Parathyroid adenoma (tissue), 2 donors: ENCODE data around the gene RAB4B.
"Not testable (repeated sequence)": the region's sequence is repeated elsewhere in the genome, so short reads cannot be mapped to it uniquely, and the experiment has no call there.

ENCODE experiments used
- H2AFZ ChIP-seq: fragments of 300-600 bp; sonication (generic); one replicate; pipeline ENCODE4 v1.7.0; 2017; ENCODE audit warnings: antibody characterized with exemption, mild to moderate bottlenecking
- H3K27ac ChIP-seq: fragments of 300-600 bp; sonication (generic); one replicate; pipeline ENCODE4 v1.7.0; 2017
- H3K27me3 ChIP-seq: fragments of 300-600 bp; sonication (generic); one replicate; pipeline ENCODE4 v1.7.0; 2017; ENCODE audit warnings: low read length; ENCODE audit not compliant: control insufficient read depth, insufficient read depth
- H3K36me3 ChIP-seq: fragments of 300-600 bp; sonication (generic); one replicate; pipeline ENCODE4 v1.7.0; 2017; ENCODE audit warnings: low read length; ENCODE audit not compliant: control insufficient read depth, insufficient read depth
- H3K4me1 ChIP-seq: fragments of 300-600 bp; sonication (generic); one replicate; pipeline ENCODE4 v1.7.0; 2017; ENCODE audit warnings: control low read depth
- H3K4me2 ChIP-seq: fragments of 300-600 bp; sonication (generic); one replicate; pipeline ENCODE4 v1.7.0; 2017; ENCODE audit warnings: low read length
- H3K4me3 ChIP-seq: fragments of 300-600 bp; sonication (generic); one replicate; pipeline ENCODE4 v1.7.0; 2017; ENCODE audit warnings: low read depth, low read length
- H3K79me2 ChIP-seq: fragments of 300-600 bp; sonication (generic); one replicate; pipeline ENCODE4 v1.7.0; 2017; ENCODE audit warnings: control low read depth
- H3K9ac ChIP-seq: fragments of 300-600 bp; sonication (generic); one replicate; pipeline ENCODE4 v1.7.0; 2017; ENCODE audit warnings: mild to moderate bottlenecking
- H3K9me3 ChIP-seq: fragments of 300-600 bp; sonication (generic); one replicate; pipeline ENCODE4 v1.7.0; 2017; ENCODE audit warnings: low read length; ENCODE audit not compliant: control insufficient read depth
- CTCF ChIP-seq: fragments of 300-600 bp; sonication (generic); IDR thresholded peaks from one replicate; pipeline ENCODE4 v1.7.0; 2017; ENCODE audit warnings: antibody characterized with exemption, mild to moderate bottlenecking
- donor health status: primary hyperparathyroidism.

RAB4B gene, protein sequence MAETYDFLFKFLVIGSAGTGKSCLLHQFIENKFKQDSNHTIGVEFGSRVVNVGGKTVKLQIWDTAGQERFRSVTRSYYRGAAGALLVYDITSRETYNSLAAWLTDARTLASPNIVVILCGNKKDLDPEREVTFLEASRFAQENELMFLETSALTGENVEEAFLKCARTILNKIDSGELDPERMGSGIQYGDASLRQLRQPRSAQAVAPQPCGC

DNA sequence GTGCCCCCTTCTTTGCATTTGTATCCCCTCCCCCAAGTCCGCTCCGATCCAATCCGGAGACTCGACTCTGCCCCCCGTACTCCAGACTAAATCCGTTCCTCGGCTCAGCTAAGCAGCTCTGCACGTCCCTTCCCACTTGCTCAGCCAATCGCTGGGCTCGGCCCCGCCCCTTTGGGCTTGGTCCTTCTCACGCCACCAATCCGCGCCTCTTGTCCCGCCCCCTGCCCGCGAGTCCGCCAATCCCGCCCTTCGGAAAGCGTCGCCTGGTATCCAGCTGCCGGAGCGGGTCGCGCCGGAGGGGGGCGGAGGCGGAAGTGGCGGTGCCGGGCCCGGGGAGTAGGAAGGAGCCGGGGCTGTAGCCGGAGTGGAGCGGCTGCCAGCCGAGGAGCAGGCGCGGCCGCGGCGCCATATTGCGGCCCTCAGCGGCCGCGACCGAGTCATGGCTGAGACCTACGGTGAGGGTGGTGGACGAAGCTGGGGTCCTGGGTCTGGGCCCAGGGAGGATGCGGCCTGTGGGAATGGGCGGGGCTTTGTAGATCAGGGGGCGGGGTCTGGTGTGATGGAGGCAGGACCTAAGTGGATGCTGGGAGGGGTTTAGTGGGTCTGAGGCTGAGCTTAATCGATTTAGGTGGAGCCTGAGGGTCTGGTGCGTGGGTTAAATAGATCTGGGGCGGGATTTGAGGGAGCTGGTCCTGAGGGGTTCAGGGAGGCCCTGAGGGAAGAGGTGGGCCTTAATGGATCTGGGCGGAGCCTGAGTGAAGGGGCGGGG lies at the start of gene RAB4B:
Gene RAB4B (plus strand): TSS at position 311 of the 769 bp plus-strand sequence. CDS start 129 bp downstream, at position 440.
- peak within 1 kb of the TSS; percentile 98 for H3K27ac ChIP-seq
- H3K4me2 ChIP-seq = peak within 1 kb of the TSS; percentile 100

GRCh38 chr19:40730065-40730464 lies 48.0 kb upstream of the RAB4B start:
- H3K79me2 ChIP-seq, H3K4me2 ChIP-seq, H3K9me3 ChIP-seq, H2AFZ ChIP-seq, H3K36me3 ChIP-seq, H3K9ac ChIP-seq, H3K27ac ChIP-seq, H3K4me1 ChIP-seq, H3K4me3 ChIP-seq, H3K27me3 ChIP-seq: not testable (repeated sequence)

More for the DNA sequence above, at the start of gene RAB4B:
- Histone ChIP-seq H3K4me1 (peaks cover 2% of the 10 kb centered on the region), H3K4me3 (peak within 1 kb of the TSS; percentile 99), H3K9me3 (no peaks in the 10 kb centered on the region), H3K36me3 (no peaks in the 10 kb centered on the region), H3K79me2 (no peaks in the 10 kb centered on the region), H3K9ac (peak within 1 kb of the TSS; percentile 57), H3K27me3 (no peaks in the 10 kb centered on the region), H2AFZ (peak within 1 kb of the TSS; percentile 93)
- TF ChIP-seq CTCF = peak; percentile 14

DNA sequence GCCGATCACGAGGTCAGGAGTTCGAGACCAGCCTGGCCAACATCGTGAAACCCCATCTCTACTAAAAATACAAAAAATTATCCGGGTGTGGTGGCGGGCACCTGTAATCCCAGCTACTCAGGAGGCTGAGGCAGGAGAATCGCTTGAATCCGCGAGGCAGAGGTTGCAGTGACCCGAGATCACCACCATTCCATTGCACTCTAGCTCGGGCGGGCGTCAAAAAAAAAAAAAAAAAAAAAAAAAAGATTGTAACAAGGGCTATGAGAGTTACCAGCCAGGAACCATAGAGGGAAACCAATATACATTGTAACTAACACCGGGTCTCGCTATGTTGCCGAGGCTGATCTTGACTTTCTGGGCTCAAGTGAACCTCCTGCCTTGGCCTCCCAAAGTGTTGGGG lies 45.7 kb upstream of the RAB4B start:
- not testable (repeated sequence) for H3K79me2 ChIP-seq, H3K4me2 ChIP-seq, H3K9ac ChIP-seq, H3K27ac ChIP-seq, H3K27me3 ChIP-seq, H3K36me3 ChIP-seq, H3K9me3 ChIP-seq, H3K4me1 ChIP-seq, H3K4me3 ChIP-seq, H2AFZ ChIP-seq

DNA sequence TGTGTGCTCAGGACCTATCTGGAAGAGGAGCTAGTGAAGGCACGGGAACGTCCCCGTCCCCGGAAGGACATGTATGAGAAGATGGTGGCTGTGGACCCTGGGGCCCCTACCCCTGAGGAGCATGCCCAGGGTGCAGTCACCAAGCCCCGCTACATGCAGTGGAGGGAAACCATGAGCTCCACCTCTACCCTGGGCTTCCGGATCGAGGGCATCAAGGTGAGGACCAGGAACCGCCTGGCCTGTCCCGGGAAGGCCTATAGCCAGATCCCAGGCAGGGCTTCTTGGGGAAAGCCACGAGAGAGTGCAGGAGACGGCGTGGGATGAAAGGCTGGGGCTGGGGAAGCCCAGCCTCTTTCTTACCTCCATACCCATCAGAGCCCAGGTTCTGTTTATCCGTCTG lies 44.9 kb upstream of the RAB4B start:
- no peak for TF ChIP-seq CTCF
- Histone ChIP-seq H3K4me1 (no peaks in the 10 kb centered on the region), H3K4me2 (no peak overlapping the region), H3K79me2 (no peaks in the 10 kb centered on the region), H3K27me3 (no peaks in the 10 kb centered on the region), H3K36me3 (no peaks in the 10 kb centered on the region), H3K4me3 (no peak overlapping the region), H3K27ac (no peak overlapping the region), H3K9ac (no peak overlapping the region), H3K9me3 (no peaks in the 10 kb centered on the region), H2AFZ (no peak overlapping the region)

DNA sequence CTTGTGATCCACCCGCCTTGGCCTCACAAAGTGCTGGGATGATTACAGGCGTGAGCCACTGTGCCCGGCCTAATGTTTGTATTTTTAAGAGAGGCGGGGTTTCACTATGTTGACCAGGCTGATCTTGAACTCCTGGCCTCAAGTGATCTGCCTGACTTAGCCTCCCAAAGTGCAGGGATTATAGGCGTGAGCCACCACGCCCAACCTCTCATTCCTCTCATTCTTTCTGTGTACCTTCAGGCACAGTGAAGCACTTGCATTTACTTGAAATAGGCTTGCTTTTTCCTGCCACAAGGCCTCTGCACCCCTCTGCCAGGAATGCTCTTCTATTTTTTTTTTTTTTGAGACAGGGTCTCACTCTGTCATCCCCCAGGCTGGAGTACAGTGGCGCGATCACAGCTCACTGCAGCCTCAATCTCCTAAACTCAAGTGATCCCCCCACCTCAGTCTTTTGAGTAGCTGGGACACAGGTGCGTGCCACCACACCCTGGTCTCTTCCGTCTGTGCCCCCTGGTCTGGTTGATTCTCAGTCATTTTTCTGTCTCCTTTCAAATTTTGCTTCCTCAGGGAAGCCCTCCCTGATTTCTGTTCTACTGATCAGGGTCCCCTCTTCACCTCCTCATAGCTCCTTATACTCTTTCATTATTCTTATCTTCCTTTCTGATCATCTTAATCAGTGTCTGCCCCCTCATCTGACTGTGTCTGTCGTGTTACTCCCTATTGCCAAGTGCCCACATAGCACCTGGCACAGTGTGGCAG lies 42.9 kb upstream of the RAB4B start:
- Histone ChIP-seq H3K4me3 (no peak overlapping the region), H2AFZ (no peak overlapping the region), H3K4me1 (no peaks in the 10 kb centered on the region), H3K79me2 (no peaks in the 10 kb centered on the region), H3K27me3 (no peaks in the 10 kb centered on the region), H3K4me2 (no peak overlapping the region), H3K36me3 (no peaks in the 10 kb centered on the region), H3K9ac (no peak overlapping the region), H3K9me3 (no peaks in the 10 kb centered on the region), H3K27ac (no peak overlapping the region)
- no peak for TF ChIP-seq CTCF
